ENCODE results near the gene ARHGAP24. TPM values are rescaled to one million over a fixed set of nuclear protein-coding genes. Genes with fewer than 3 reads are reported as not detected.

Gene ARHGAP24
- total RNA-seq, 1 experiment from 2014 or later, result 1.3 TPM

- Histone ChIP-seq H4K20me1 (ENCODE audit: insufficient read depth) (no peaks in the 10 kb centered on the region), H3K27ac (ENCODE audit: low read depth, low read length) (no peak overlapping the region), H3K9ac (ENCODE audit: low read length) (no peak overlapping the region), H3K4me3 (replicated peaks in 1 of 2; ENCODE audit: low read depth in 1 of 2, low read length in 2 of 2) (peak overlapping the region in 1 of 2 experiments; percentile 0; a peak in 1 of 4 replicates), H3K4me1 (ENCODE audit: control insufficient read depth in 1 of 2, insufficient read depth in 2 of 2, low read length in 2 of 2) (peaks cover 0 to 34% of the 10 kb centered on the region in 2 experiments; a peak in 2 of 4 replicates), H3K9me3 (ENCODE audit: control insufficient read depth in 1 of 2, insufficient read depth in 1 of 2, low read depth in 1 of 2, low read length in 2 of 2) (no peaks in the 10 kb centered on the region), H3K4me2 (ENCODE audit: low read length) (peak overlapping the region; percentile 54), H3K9me2 (ENCODE audit: insufficient read depth) (no peaks in the 10 kb centered on the region), H3K27me3 (ENCODE audit: insufficient read depth, low read length) (no peaks in the 10 kb centered on the region), H3K79me2 (ENCODE audit: insufficient read depth, low read length) (no peaks in the 10 kb centered on the region), H2AFZ (ENCODE audit: low read depth, low read length, poor library complexity, severe bottlenecking) (peak overlapping the region; percentile 29), H3K36me3 (ENCODE audit: control insufficient read depth in 1 of 2, insufficient read depth in 2 of 2, low read length in 2 of 2) (no peaks in the 10 kb centered on the region)
- no peak for TF ChIP-seq YY1 (IDR thresholded peaks at IDR 0.05; ENCODE audit: extremely low read depth, insufficient replicate concordance, low read depth, low read length)
- TF ChIP-seq TCF7L2 (IDR thresholded peaks at IDR 0.05; ENCODE audit: borderline replicate concordance, extremely low read depth, insufficient read depth, insufficient read length), result no peak
- no peak for TF ChIP-seq POLR2A (IDR thresholded peaks at IDR 0.05; ENCODE audit: borderline replicate concordance, extremely low read depth, insufficient read depth, insufficient read length)
- TF ChIP-seq, protein P1, sequence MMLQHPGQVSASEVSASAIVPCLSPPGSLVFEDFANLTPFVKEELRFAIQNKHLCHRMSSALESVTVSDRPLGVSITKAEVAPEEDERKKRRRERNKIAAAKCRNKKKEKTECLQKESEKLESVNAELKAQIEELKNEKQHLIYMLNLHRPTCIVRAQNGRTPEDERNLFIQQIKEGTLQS (IDR thresholded peaks at IDR 0.05), result no peak
- no peak for TF ChIP-seq REST (IDR thresholded peaks at IDR 0.05; ENCODE audit: low read depth)
- TF ChIP-seq CEBPB (IDR thresholded peaks at IDR 0.05; ENCODE audit: low read depth), result no peak
- TF ChIP-seq SP1 (IDR thresholded peaks at IDR 0.05; ENCODE audit: low read depth), result no peak
- no peak for TF ChIP-seq EZH2 (IDR thresholded peaks at IDR 0.05)
- no peak for TF ChIP-seq JUND (IDR thresholded peaks at IDR 0.05)
- no peak for TF ChIP-seq ELF1 (IDR thresholded peaks at IDR 0.05; ENCODE audit: borderline replicate concordance, low read depth)
- TF ChIP-seq SRF (IDR thresholded peaks at IDR 0.05; ENCODE audit: low read depth), result no peak
- no peak for TF ChIP-seq CTCF (IDR thresholded peaks at IDR 0.05 in 2 of 3, conservative IDR thresholded peaks at IDR 0.05 in 1 of 3; ENCODE audit: borderline replicate concordance in 1 of 3, insufficient read depth in 1 of 3, low read depth in 2 of 3, low read length in 2 of 3)
- no peak for TF ChIP-seq FOSL1 (IDR thresholded peaks at IDR 0.05; ENCODE audit: low read depth)
- no peak for TF ChIP-seq POLR2AphosphoS5 (IDR thresholded peaks at IDR 0.05; ENCODE audit: low read depth, low read length)
- TF ChIP-seq, protein P2, sequence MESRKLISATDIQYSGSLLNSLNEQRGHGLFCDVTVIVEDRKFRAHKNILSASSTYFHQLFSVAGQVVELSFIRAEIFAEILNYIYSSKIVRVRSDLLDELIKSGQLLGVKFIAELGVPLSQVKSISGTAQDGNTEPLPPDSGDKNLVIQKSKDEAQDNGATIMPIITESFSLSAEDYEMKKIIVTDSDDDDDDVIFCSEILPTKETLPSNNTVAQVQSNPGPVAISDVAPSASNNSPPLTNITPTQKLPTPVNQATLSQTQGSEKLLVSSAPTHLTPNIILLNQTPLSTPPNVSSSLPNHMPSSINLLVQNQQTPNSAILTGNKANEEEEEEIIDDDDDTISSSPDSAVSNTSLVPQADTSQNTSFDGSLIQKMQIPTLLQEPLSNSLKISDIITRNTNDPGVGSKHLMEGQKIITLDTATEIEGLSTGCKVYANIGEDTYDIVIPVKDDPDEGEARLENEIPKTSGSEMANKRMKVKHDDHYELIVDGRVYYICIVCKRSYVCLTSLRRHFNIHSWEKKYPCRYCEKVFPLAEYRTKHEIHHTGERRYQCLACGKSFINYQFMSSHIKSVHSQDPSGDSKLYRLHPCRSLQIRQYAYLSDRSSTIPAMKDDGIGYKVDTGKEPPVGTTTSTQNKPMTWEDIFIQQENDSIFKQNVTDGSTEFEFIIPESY (IDR thresholded peaks at IDR 0.05; ENCODE audit: extremely low read depth, insufficient replicate concordance, low read length), result no peak
- no peak for TF ChIP-seq ZNF274 (IDR thresholded peaks at IDR 0.05; ENCODE audit: low read depth, low read length)
- no peak for TF ChIP-seq ZFX (IDR thresholded peaks at IDR 0.05)
- TF ChIP-seq SIN3A (IDR thresholded peaks at IDR 0.05; ENCODE audit: low read depth), result no peak
- no peak for TF ChIP-seq EGR1 (IDR thresholded peaks at IDR 0.05; ENCODE audit: low read depth)
- TF ChIP-seq MAX (IDR thresholded peaks at IDR 0.05), result no peak
- ATAC-seq (no peak), DNase-seq (ENCODE audit: low read depth, low spot score) (no peak)
- no TSS peak for BruUV-seq (replicated peaks)
- intact Hi-C loops (cut with micrococcal nuclease), result no loop called here
- ChIA-PET POLR2A (interaction anchor here (1.1 to 1.3 kb wide), 2 partner anchors 29 to 248 kb away, joined by 3 read pairs; no protein-coding TSS in a partner anchor), RAD21 (ENCODE audit: low non-redundant PET in 1 of 2, low total read pairs in 2 of 2, uncharacterized antibody in 2 of 2, unreplicated experiment in 2 of 2) (no interaction called here), CTCF (interaction anchor here (0.9 to 1.1 kb wide), 2 partner anchors 21 to 300 kb away, joined by 3 read pairs; partner anchors contain the start of gene ARHGAP24)
Observed at GRCh38 chr4:85496126-85496849, 21.3 kb downstream of the ARHGAP24 start.
